ENCODE results near the gene HESX1. TPM values are rescaled to one million over a fixed set of nuclear protein-coding genes. Genes with fewer than 3 reads are reported as not detected.

The HESX1 gene
- total RNA-seq, result 0.55 TPM in 1 of 2 replicates, not detected in the other

DNA sequence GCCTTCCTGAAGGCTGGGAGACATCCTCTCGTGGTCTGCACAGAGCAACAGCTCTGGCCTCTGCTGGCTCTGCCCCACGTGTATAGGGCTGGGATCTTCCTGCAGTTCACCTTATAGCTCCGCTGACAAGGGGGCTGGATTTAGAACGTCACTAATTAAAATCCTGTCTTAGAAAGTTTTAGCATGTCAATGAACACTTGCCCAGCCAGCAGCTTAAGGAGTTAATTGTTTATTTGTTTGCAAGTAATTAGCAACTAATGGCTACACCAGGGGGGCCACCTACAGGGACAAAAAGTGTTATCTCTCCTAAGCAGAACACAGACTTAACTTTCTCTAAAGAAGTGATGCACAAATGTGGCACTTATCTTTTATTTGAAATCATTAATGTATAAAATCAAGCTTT, at the start of gene HESX1:
TSS of gene HESX1 (minus strand) at position 84 of the 403 bp plus-strand sequence. CDS start at position 24, 60 bp downstream.
- no peak for DNase-seq (ENCODE audit: low read depth)

DNA sequence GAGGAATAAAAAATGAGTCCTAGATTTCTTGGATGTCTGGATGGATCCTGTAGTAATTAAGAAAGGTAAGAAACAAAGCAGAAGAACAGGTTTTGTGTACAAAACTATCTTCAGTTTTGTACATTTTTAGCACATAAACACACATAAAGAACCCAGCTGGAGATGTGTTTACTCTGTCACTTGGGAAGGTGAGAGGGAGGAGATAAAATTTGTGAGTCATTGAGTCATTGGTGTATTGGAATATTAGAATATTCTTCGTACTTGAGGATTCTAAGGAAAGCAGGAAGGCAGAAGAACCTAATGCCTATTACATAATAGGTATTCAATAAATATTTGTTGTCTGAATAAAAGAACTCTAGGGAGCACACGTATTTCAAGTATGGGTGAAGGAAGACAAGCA, 45.2 kb upstream of the HESX1 start:
- DNase-seq (ENCODE audit: low read depth), result no peak

DNA sequence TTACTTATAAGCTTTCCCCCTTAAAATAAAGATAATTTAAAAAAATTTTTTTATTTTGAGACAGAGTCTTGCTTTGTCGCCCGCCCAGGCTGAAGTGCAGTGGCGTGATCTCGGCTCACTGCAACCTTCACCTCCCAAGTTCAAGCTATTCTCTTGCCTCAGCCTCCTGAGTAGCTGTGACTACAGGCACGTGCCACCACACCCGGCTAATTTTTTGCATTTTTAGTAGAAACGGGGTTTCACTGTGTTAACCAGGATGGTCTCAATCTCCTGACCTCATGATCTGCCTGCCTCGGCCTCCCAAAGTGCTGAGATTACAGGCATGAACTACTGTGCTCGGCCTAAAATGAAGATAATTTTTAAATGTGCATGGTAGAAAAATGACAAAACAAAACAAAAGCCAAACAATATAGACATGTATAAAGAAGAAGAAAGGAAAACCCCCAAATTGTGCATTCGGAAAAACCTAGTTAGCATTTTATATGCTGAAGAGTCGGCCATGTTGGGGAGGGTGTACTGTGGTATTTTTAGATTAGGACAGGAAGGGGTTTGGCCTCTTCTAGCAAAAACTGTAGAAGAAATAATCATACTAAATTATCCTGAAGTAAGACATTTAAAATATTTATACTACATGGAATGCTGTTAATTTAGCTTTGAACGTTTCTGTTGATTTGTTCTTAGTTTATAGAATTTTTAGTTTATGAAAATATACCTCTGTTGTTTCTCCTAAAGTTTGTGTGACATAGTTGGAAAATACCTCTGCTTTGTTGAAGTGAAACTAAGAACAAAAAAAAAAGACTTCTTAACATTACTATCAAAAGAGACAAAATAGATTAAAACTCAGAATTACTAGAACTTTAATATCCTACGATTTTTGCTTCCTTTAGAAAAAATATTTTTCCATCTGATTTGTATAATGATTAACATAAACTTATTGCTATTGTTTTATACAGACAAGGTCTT, 35.1 kb upstream of the HESX1 start:
- no peak for DNase-seq (ENCODE audit: low read depth)

DNA sequence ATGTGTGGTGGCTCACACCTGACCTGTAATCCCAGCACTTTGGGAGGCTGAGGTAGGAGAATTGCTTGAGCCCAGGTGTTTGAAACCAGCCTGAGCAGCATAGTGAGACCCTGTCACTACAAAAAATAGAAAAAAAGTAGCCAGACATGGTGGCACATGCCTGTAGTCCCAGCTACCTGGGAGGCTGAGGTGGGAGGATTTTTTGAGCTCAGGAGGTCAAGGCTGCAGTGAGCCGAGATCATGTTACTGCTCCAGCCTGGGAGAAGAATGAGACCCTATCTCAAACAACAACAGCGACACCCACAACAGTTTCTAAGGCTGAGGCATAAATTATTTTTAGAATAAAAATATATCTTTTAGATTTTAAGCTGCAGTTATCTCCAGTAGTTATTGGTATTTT, 34.0 kb upstream of the HESX1 start:
- no peak for DNase-seq (ENCODE audit: low read depth)

DNA sequence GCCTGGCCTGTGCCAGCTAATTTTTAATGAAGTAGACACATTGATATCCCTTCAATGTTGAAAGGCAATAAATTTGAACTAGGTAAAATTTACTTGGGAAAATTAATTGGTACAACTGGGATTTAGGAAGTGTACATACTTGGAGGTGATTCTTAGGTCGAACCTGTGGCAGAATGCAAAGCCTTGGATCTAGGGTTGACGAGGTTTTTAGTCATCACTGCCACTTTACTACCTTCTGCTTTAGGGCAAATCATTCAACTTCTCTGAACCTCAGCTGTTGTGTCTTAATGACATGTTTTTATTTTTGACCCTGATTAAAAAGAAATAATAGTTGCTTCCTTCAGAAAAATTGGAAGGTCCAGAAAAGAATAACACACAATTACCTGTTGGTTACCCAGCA, 30.2 kb upstream of the HESX1 start:
- DNase-seq (ENCODE audit: low read depth), result peak; percentile 36

DNA sequence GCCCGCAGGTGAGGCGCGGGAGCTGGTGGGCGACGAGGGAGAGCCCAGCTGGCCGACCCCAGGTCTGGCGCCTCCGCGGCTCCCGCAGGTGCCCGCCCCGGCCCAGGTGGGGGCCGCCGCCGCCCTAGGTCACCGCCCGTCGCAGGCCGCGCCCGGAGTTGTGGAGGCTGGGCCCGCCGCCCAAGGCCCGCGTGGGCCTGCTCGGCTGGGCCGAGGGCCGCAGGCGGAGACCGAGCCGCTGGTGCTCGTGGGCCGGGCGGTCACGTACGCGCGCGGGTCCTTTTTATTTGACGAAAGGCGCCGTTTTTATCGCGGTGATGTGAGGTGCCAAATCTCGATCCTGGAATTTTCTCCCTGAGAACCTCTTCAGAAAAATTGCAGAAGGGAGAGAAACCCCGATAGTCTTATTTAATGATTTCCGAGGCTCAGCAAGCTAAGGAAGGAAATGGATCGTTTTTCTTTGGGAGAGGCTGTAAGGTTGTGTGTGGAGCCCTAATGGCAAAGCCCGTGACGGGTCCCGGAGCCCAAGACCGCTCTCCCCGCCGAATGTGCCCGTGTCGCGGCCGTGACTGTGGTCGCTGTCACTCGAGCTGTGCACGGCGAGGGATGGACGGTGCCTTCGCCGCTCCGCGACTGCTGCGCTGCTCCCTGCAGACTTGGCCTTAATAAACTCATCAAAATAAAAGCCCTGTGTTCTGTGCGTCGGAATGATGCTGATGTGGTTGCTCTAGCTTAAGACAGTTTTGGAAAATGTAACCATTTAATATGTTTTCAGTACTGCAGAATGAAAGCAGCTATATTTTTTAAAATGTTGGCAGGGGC, 28.4 kb upstream of the HESX1 start:
- peak; percentile 42 for DNase-seq (ENCODE audit: low read depth)

DNA sequence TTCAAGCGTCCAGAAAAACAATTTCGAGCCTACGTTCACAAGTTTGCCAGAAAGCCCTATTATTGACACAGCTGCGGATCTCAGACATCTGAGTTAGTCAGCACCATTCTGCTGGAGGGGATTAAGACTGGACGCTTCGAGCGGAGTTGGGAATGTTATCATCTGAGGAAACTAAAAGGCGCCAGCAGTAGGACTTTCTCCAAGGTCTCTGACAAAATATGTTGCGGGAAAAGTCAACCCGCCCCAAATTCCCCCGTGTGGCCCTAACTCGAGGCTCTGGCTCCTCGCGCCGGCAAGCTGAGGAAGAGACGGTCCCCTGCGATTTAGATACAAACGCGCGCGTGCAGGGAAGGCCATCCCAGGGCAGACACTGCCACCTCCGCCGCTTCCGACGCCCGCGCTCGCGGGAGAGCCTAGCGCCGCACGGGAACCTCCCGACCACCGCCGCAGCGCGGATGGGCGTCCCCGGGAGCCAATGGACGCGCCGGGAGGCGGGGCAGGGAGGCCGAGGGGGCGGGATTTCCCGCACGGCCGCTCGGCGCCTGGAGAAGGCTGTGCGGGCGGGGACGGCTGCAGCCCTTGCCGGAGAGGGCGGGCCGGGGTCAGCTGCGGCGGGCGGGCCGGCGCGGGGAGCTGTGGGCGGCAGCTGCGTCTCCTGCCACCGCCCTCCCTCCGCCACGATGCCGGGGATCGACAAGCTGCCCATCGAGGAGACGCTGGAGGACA, 27.6 kb upstream of the HESX1 start, which contains the start of gene APPL1:
TSS of gene APPL1 (plus strand) at position 526 of the 726 bp plus-strand sequence. CDS start at position 681, 155 bp downstream.
- DNase-seq (ENCODE audit: low read depth), result peak; percentile 64

DNA sequence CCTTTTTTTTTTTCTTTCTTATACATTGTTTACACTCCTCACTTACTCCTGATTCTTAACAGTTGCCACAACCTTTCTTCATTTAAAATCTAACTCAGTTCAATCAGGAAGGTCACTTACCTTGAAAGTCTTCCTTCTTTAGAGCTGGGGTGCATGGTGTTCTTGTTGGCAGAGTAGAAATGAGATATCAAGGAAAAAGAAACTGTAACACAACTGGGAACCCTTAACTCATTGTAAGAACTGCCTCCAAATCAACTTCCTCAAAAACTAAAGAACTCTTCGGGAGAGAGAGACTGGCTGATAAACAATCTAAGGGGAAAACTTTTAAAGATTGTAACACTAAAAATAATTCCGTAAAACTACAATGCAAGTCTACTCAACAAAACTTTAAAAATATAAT, 26.4 kb upstream of the HESX1 start:
- no peak for DNase-seq (ENCODE audit: low read depth)

DNA sequence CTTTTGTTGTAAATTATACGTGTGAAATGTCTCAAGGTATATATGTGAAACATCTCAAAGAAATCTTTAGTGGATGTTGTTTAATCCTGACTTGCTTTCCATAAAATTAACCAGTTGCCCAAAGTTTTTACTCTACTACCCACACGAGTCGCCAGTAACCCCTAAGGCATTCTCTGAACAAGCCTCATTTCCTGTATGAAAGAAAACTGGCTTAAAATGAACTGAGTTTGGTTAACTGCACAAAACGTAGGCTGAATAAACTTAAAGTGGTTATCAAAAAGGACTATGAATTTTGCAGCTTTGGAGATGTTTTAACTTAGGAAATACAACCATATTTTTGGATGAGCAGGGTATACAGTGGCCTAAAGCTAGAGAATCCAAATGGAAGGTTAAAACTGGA, 25.1 kb upstream of the HESX1 start:
- no peak for DNase-seq (ENCODE audit: low read depth)

DNA sequence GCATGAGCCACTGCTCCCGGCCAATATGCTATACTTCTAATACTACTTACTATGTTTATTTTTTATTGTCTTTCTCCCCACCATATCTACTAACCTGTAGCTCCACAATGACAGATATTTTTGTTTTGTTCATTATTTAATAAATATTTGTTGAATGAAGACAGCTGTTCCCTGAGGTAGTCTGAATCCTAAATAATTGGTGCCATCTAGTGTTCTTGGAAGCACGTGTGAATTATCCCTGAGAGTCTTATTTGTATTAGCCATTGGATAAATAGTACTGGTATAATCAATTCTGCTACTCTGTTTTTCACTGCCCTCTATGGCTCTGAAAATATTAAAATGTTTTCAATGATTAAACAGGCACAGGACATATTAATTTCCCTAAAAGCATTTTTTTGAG, 22.1 kb upstream of the HESX1 start:
- no peak for DNase-seq (ENCODE audit: low read depth)

DNA sequence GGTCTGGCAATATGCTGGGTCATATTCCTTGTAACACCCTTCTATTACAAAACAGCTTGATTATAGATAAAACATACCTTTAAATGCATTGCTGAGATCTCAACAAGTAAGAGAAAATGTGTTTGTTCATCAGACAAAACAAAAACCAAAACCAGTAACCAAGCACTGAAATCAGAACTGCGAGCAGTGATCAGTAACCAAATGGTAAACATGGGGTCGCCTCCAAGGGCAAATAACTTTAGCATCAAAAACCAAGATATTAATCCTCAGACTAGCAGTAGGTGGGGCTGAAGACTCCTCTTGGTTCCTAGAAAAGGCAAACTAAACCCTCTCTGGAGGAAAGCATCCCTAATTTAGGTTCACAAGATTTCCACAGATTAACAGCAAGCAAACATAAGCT, 6.6 kb upstream of the HESX1 start:
- no peak for DNase-seq (ENCODE audit: low read depth)

DNA sequence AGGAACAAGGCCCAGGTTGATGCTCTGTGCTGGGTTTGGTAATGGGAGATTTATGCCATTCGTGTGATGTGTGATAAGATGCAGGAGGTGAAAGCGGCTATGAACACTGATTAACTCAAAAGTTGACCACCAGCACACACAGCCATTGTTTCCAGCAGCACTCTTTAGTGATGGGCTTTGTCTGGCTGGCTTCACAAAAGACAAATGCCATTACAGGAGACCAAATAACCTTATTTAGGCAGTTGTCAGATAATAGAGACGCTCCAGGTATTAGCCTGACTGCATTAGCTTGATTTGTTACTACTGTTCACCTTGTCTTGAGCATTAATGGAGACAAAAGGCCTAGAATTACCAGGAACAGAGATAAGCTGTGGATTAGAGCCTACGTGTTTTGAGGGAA, 5.1 kb downstream of the HESX1 start:
- DNase-seq (ENCODE audit: low read depth), result no peak

DNA sequence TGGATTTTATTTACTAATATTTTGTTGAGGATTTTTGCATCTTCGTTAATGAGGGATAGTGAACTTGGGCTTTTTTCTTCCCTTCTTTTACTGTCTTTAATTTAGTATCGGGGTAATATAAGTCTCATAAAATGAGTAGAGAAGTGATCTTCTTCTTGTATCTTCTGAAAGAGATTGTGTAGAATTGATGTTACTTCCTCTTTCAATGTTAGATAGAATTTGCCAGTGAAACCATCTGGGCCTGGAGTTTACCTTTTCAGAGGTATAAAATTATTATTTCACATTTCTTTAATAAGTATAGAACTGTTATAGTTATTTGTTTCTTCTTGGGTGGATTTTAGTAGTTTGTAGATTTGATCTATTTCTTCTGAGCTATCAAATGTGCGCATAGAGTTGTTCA, 7.8 kb downstream of the HESX1 start:
- DNase-seq (ENCODE audit: low read depth), result no peak

DNA sequence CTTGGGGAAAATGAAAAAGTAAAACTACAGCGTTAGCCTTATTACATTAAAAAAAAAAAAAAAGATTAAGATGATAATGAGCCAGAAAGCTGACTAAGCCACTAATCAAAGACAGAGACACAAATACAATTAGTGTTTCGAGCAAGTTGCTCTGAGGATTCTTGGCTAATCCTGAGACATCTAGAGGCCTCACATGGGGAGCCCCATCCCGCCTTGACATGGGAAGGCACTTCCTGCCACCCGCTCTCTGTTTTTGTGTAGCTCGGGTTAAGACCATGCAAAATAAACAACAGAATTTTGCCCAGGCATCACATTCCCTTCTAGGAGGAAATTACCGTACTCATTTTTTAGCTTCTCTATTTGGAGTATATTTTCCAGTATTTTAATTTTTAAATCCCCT, 15.3 kb downstream of the HESX1 start:
- DNase-seq (ENCODE audit: low read depth), result no peak

DNA sequence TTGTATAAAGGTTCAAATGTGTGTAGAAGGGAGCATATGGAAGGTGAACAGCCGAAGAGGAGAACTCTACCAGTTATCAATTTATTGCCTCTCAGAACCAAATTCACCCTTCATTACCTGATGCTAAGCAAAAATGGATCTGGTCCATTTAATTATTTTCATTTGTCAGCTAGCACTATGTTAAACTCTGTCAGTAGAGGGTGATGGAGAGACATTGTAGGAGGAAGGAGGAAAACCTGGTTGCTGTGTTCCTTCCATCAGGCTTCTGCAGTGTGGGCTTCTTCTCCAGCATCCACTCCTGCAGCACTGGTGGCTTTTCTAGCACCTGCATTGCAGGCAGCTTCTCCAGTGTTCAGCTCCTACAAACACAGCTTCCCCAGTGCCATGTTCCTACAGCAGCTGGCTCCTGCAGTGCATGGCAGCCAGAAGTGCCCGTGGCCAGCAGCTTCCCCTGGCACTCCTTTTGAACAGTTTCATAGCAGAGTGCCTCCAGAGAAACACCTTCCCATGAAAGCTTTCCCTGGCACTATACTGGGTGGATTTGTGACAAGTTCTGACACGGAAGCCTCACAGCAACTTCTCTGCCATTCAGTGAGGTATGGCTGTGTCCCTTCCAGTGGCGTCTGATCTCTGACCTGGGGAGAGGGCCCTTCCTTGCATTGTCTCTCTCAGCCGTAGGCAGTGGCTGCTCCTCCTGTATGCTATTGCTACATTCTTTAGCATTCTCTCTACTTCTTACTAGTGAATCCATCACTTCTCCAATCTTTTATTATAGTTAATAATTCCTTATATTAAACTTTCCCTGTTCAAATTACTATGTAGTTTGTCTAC, 20.0 kb downstream of the HESX1 start:
- DNase-seq (ENCODE audit: low read depth), result peak; percentile 57

DNA sequence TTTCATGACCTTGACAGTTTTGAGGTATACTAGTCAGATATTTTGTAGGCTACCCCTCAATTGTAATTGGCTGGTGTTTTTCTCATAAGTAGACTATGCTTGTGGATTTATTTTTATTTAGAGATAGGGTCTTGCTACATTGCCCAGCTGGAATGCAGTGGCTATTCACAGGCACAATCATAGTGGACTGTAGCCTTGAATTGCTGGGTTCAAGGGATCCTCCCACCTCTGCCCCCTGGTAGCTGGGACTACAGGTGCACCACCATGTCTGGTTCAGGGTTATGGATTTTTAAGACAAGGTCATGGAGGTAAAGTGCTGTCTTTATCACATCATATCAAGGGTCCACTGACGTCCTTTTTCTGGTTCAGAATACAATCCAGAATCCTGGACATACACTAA, 23.7 kb downstream of the HESX1 start:
- no peak for DNase-seq (ENCODE audit: low read depth)

DNA sequence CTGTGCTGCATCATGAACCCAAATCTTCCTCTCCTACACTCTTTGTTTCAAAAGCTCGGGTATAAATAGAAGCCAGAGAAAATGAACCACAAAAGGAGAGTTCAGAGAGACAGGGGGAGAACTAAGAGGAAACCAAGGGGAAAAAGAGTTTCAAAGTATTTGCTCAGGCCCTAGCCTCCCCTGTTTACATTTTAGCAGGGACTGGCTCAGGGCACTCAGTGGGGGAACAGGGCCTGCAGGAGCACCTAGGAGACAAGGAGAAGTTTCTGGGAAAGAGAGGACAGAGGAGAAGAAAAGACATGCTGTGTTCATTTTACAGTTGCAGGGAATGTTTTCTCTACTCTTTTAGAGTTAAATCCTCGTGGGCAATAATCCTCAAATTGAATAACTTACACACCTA, 26.1 kb downstream of the HESX1 start:
- DNase-seq (ENCODE audit: low read depth), result no peak

DNA sequence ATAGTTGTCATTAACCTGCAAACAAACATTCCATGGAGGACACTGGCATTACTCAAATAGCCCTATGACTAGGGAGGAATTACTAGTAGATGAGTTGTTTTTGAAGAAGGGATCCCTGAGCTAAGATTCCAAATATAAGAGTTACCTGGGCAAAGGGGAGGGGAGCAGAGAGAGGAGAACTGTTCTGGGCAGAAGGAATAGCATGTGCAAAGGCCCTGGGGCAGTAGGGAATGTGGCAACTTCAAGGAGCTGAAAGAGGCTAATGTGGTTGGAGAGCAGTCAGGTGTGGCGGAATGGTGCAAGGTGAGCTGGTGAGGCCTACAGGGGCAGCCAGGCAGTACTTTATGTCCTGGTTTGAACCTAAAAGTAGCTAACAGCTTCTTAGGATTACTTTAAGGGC, 28.8 kb downstream of the HESX1 start:
- DNase-seq (ENCODE audit: low read depth), result no peak

DNA sequence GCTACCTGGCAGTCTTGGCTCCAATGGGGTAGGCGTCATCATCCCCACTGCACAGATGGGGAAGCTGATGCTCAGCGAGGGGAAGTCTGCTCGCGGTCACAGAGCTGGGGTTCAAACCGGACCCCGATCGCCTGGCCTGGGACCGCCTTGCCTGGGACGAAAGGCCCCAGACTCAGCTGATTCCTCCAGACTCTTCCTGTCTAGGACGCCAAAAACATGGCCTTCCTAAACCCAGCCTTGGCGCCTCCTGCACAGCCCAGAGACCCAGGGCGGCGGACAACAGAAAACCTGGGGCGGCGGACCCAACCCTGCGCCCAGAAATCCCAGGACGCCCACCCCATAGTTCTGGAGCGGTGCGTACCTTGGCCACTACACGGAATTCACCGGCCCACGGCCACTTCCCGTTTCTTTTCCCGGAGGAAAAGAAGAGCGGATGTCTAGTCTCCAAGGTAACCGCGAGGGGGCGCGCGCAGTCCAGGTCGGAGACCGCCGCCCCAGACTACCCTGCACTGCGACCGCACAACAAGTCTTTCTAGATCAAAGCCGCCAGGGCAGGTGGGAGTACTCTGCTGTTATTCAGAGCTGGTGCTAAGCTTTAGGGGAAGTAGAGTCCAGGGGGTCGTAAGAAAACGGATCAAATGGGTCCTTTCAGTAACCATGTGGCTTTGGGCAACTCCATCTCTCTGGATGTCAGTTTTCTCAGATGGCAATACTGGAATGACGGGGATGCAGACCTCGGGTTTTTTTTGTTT, 29.7 kb downstream of the HESX1 start:
- DNase-seq (ENCODE audit: low read depth), result no peak

DNA sequence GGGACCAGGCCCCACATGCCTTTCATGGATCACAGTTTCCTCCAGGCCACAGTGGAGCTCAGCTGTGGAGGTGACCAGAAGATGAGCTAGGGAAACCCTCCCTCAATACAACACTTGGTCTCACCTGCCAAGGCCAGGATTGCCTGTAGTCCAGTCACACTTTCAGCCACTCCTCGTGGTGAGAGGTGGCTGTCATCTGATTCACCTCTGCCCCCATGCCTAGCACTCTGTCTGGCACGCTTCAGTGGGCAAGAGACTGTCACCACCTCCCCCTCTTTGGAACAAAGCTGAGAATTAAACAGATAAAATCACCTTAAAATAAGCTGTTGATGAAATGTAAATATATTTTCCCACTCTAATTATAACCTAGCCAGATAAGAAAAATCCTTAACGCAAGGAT, 30.7 kb downstream of the HESX1 start:
- no peak for DNase-seq (ENCODE audit: low read depth)
